GM10248 (cell line): ENCODE data around the gene KREMEN1.

ENCODE experiments used
- CTCF ChIA-PET: fragments of 300-600 bp; sonication (Branson Sonifier 250); formaldehyde crosslinking; extraction: SDS; loops from one replicate; lab custom pipeline; 2021; ENCODE audit warnings: antibody characterized with exemption; lab: Yijun Ruan, JAX
- POLR2A ChIA-PET: fragments of 350-650 bp; sonication (Branson Sonifier 250); formaldehyde crosslinking; extraction: SDS; loops from one replicate; lab custom pipeline; 2020; ENCODE audit warnings: antibody characterized with exemption; lab: Yijun Ruan, JAX
- DNase-seq: peaks from one replicate; pipeline ENCODE4 v3.0.0; 2012; ENCODE audit errors: extremely low spot score
- CTCF ChIP-seq: IDR thresholded peaks from 2 replicates; pipeline ENCODE4 v1.5.1; 2012; ENCODE audit warnings: mild to moderate bottlenecking, low read depth; ENCODE audit errors: extremely low read depth, missing control alignments, control extremely low read depth

The KREMEN1 gene

DNA sequence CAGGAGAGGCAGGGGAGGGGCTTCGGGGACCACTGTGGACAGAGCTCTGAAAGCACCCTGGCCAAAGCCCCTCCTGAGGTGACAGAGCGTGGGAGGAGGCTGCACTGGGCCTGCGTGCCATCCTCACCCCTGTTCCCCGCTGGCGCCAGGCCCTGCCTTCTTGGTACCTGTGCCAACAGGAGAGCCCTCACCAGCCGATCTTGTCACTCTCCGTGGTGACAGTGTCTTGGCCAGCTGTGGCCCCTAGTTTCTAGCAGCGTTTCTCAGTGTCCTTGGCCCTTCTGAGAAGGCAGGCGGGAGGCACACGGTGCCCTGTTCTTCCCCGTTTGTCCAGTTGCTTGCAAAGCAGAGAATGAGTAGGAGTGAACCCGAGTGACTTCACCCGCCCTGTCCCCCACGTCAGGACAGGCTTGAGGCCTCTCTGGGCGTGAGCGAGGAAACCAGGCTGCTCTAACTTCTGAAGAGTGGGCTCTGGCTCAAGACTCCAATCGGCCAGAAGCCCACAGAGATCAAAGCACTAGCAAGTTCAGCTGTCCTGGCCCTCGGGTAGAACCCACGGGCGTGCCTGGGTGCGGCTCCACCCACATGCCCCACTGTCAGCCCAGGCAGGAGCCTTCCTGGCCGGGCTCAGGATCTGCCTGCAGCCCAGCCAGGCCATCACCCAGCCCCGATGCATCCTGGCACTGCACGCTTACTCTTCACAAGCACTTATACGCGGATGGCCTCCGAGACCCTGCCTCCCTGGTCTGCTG is 72.7 kb downstream of the KREMEN1 start:
- no peak for TF ChIP-seq CTCF
- ChIA-PET CTCF (interaction anchor here (1.5 to 1.6 kb wide), 2 partner anchors 9 kb away, joined by 5 to 10 read pairs; no protein-coding TSS in a partner anchor), POLR2A (no interaction called here)
- no peak for DNase-seq

- DNase-seq, result no peak
- TF ChIP-seq CTCF, result no peak
- POLR2A ChIA-PET, result no interaction called here
- CTCF ChIA-PET, result interaction anchor here (1.6 kb wide), 1 partner anchor 8 kb away, joined by 5 read pairs; no protein-coding TSS in a partner anchor
These were observed 73.3 kb downstream of the KREMEN1 start for GRCh38 chr22:29146091-29146560.

- CTCF ChIA-PET, result interaction anchor here (1.6 kb wide), 1 partner anchor 8 kb away, joined by 5 read pairs; no protein-coding TSS in a partner anchor
- no peak for TF ChIP-seq CTCF
- POLR2A ChIA-PET, result no interaction called here
- DNase-seq, result no peak
These were observed 73.9 kb downstream of the KREMEN1 start for GRCh38 chr22:29146771-29147170.

DNA sequence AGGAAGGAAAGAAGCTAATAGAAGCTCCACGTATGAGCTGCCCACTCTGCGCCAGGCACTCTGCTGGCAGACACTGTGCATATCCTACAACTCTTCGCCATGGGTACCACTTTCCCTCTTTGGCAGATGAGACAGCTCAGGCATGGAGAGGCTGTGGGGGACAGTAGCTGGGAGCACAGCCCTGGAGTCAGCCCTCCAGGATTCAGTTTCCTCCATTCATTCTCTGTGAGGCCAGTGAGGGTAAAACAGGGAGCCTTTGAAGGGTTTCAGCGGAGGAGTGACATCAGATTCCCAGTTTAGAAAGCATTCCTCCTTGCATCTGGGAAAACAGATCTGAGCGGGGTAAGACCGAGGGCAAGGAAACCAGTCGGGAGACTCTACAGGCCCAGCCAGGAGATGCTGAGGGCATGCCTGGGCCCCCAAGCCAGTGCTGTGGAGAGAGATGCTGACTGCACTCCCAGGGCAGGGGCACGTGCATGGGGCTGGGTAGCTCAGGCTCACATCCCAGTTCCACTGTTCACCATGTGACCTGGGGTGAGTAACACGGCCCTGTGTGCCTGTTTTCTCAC is 74.6 kb downstream of the KREMEN1 start:
- no peak for DNase-seq
- no peak for TF ChIP-seq CTCF
- ChIA-PET POLR2A (no interaction called here), CTCF (no interaction called here)

- no peak for DNase-seq
- POLR2A ChIA-PET, result no interaction called here
- TF ChIP-seq CTCF, result no peak
- CTCF ChIA-PET, result no interaction called here
These were observed 75.2 kb downstream of the KREMEN1 start for GRCh38 chr22:29148036-29148435.

DNA sequence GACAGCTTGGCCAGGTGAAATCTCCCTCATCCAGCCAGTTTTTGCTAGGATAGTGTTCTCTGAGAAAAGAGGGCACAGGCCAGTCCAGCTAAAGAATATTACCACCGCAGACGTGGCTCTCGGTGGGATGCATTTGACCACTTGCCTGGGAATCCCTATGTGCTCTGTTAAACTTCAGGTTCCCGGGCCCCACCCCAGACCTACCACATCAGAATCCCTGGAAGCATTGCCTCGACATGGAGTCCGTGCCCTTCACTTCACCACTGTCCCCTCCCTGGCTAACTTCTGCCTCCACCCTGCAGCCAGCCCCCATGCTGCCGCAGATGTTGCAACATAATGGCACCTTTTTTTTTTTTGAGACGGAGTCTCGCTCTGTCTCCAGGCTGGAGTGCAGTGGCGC is 76.0 kb downstream of the KREMEN1 start:
- ChIA-PET POLR2A (no interaction called here), CTCF (no interaction called here)
- TF ChIP-seq CTCF, result no peak
- no peak for DNase-seq
